ENCODE data around the gene TNFRSF17.

The TNFRSF17 gene

GRCh38 chr16:11972128-11972527 lies 7.1 kb downstream of the TNFRSF17 start:
- no peak for DNase-seq

GRCh38 chr16:11973070-11973469 lies 8.1 kb downstream of the TNFRSF17 start:
- no peak for DNase-seq

GRCh38 chr16:11976850-11977375 lies 11.9 kb downstream of the TNFRSF17 start:
- DNase-seq: no peak

- DNase-seq: no peak
Measured at GRCh38 chr16:11977376-11978041, 12.5 kb downstream of the TNFRSF17 start.

GRCh38 chr16:11978080-11978479 lies 13.1 kb downstream of the TNFRSF17 start:
- no peak for DNase-seq

- DNase-seq: no peak
Measured at GRCh38 chr16:11979013-11979672, 14.1 kb downstream of the TNFRSF17 start.

GRCh38 chr16:11980136-11980844 lies 15.3 kb downstream of the TNFRSF17 start:
- no peak for DNase-seq

- DNase-seq: no peak
Measured at GRCh38 chr16:11985250-11985649, 20.2 kb downstream of the TNFRSF17 start.

GRCh38 chr16:11986521-11987057 lies 21.6 kb downstream of the TNFRSF17 start:
- DNase-seq: no peak

- DNase-seq: no peak
Measured at GRCh38 chr16:11988258-11988978, 23.4 kb downstream of the TNFRSF17 start.

- no peak for DNase-seq
Measured at GRCh38 chr16:11990702-11991390, 25.8 kb downstream of the TNFRSF17 start.

GRCh38 chr16:11992008-11992584 lies 27.1 kb downstream of the TNFRSF17 start:
- DNase-seq: no peak

- DNase-seq: no peak
Measured at GRCh38 chr16:11992586-11993524, 27.8 kb downstream of the TNFRSF17 start.

- no peak for DNase-seq
Measured at GRCh38 chr16:11994143-11995119, 29.4 kb downstream of the TNFRSF17 start.

- no peak for DNase-seq
Measured at GRCh38 chr16:11996433-11997330, 31.7 kb downstream of the TNFRSF17 start.

- DNase-seq: no peak
Measured at GRCh38 chr16:12000032-12000431, 35.0 kb downstream of the TNFRSF17 start.

GRCh38 chr16:12002447-12003006 lies 37.5 kb downstream of the TNFRSF17 start:
- DNase-seq: no peak

- DNase-seq: no peak
Measured at GRCh38 chr16:12006637-12007036, 41.6 kb downstream of the TNFRSF17 start.
